Rectal smooth muscle tissue (tissue), 1 donor: ENCODE measurements around the gene FGF14.

Experiments used
- H3K27ac ChIP-seq: one replicate; pipeline ENCODE4 v1.7.0; 2013; ENCODE audit warnings: low read depth, low read length, inconsistent platforms
- H3K27me3 ChIP-seq: one replicate; pipeline ENCODE4 v1.7.0; 2013; ENCODE audit warnings: low read length; ENCODE audit not compliant: control insufficient read depth, insufficient read depth
- H3K36me3 ChIP-seq: one replicate; pipeline ENCODE4 v1.7.0; 2013; ENCODE audit warnings: low read length; ENCODE audit not compliant: control insufficient read depth, insufficient read depth
- H3K4me1 ChIP-seq: one replicate; pipeline ENCODE4 v1.7.0; 2013; ENCODE audit warnings: low read length; ENCODE audit not compliant: control insufficient read depth, insufficient read depth
- H3K4me3 ChIP-seq: one replicate; pipeline ENCODE4 v1.7.0; 2013; ENCODE audit warnings: low read length
- H3K9ac ChIP-seq: one replicate; pipeline ENCODE4 v1.7.0; 2013; ENCODE audit warnings: low read length

The FGF14 gene

GRCh38 chr13:102197193-102197592 is 204.7 kb downstream of the FGF14 start:
- Histone ChIP-seq H3K9ac (no peak overlapping the region), H3K27ac (no peak overlapping the region), H3K4me1 (no peaks in the 10 kb centered on the region), H3K36me3 (no peaks in the 10 kb centered on the region), H3K4me3 (no peak overlapping the region), H3K27me3 (no peaks in the 10 kb centered on the region)

- H3K4me3 ChIP-seq, result no peak overlapping the region
- H3K9ac ChIP-seq, result no peak overlapping the region
- no peaks in the 10 kb centered on the region for H3K27me3 ChIP-seq
- no peaks in the 10 kb centered on the region for H3K36me3 ChIP-seq
- no peak overlapping the region for H3K27ac ChIP-seq
- no peaks in the 10 kb centered on the region for H3K4me1 ChIP-seq
These were observed 206.0 kb downstream of the FGF14 start for GRCh38 chr13:102195566-102196462.

DNA sequence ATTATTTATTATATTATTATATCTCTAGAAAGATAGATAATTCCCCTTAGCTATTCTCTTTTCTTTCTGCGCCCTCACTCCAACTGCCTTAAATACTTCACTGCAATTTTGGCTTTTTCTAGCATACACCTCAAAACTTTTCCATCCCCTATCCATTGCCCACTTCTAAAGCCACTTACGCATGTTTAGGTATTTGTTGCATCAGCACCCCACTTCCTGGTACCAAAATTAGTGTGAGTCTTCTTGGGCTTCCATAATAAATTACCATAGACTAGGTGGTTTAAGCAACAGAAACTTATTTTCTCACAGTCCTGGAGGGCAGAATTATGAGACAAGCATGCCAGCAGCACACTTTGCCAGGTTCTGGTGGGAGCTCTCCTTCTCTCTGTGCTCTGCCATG is 209.0 kb downstream of the FGF14 start:
- no peaks in the 10 kb centered on the region for H3K4me1 ChIP-seq
- no peak overlapping the region for H3K27ac ChIP-seq
- H3K36me3 ChIP-seq, result no peaks in the 10 kb centered on the region
- no peak overlapping the region for H3K4me3 ChIP-seq
- no peak overlapping the region for H3K9ac ChIP-seq
- H3K27me3 ChIP-seq, result no peaks in the 10 kb centered on the region

DNA sequence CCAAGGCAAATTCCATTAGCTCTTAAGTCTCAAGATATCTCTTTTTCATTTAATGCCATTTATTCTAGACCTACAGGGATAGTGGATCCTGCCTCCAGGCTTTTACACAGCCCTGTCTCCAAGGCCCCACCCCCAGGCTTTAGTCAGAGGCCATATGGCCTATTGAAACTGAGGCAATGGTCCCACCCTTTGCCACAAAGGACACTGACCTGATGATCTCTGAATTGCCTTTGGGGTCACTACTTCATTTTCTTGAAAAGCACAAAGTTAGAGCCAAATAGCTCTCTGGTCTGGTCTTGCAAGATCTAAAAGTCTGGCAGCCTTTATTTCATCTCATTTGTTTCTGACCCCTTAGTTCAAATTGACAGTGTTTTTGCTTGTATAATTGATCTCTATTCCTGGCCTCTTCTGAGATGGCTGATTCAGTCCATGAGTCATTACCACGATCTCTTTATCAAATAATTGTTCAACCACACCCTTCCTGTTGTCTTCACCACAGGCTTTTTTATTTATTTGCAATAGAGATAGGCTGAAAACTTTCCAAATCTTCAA is 209.8 kb downstream of the FGF14 start:
- no peak overlapping the region for H3K4me3 ChIP-seq
- H3K4me1 ChIP-seq, result no peaks in the 10 kb centered on the region
- H3K9ac ChIP-seq, result no peak overlapping the region
- no peaks in the 10 kb centered on the region for H3K36me3 ChIP-seq
- no peak overlapping the region for H3K27ac ChIP-seq
- no peaks in the 10 kb centered on the region for H3K27me3 ChIP-seq

DNA sequence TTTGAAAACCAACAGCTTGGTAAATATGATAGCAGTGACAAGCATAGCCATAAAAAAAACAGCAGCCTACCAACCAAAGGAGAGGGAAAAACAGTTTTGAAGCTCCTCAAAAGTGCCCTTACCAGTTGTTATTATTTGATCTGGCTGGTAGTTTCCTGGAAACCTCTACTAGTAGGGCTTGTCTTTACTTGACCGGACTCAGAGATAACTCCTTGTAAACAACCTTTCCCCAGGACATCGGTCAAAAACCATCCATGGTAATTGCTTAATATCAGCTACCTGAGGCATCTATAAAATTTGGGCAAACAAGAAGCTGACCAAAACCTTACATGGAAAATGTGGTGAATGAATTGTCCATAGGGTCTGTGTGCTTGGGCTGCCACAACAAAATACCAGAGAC is 210.9 kb downstream of the FGF14 start:
- H3K36me3 ChIP-seq, result no peaks in the 10 kb centered on the region
- H3K9ac ChIP-seq, result no peak overlapping the region
- H3K27me3 ChIP-seq, result no peaks in the 10 kb centered on the region
- H3K4me1 ChIP-seq, result no peaks in the 10 kb centered on the region
- H3K27ac ChIP-seq, result no peak overlapping the region
- H3K4me3 ChIP-seq, result no peak overlapping the region

DNA sequence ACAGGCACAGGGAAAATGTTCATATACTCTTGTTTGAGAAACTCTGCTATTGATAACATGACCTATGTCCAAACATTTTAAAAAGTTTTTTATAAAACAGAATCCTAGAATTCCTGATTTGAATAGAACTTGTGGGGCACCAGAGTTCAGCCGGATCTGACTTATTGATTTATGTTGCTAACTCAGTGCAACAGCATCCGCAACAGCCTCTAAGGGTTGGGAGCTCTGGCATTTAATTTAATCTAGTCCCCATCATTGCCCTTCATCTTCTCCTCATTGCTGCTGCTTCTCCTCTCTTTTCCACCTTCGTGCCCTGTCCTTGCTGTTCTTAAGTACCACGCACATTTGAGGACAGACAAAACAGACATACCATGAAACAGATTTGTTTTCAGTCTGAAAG is 214.5 kb downstream of the FGF14 start:
- Histone ChIP-seq H3K4me3 (no peak overlapping the region), H3K9ac (no peak overlapping the region)

DNA sequence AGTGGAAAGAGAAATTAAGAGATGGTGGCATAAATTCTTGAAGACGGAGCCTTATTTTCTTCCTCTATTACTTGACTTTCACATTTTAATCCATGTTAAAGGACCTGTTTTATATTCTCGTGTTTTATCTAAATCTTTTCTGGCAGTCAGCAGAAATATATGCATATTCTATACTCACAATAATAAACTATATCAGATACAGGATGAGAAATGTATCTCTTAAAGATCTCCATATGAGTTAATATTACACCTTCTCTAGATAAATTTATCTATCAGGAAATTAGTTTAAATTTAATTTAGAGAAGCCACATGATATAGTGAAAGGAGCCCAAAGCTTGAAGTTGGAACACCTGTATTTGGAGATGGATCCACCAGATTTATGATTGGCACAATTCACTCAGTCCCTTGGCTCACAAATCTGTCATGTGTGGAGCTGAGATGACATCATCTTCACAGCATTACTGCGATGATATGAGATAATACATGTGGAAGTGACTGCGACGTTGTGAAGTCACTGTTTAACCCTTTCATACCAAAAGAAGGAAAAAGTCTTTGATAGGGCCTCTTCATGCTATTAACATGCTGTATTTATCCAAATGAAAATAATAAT is 216.4 kb downstream of the FGF14 start:
- Histone ChIP-seq H3K27ac (no peak overlapping the region), H3K4me1 (no peaks in the 10 kb centered on the region), H3K9ac (no peak overlapping the region), H3K27me3 (no peaks in the 10 kb centered on the region), H3K36me3 (no peaks in the 10 kb centered on the region), H3K4me3 (no peak overlapping the region)

More for the DNA sequence above, 214.5 kb downstream of the FGF14 start:
- Histone ChIP-seq H3K36me3 (no peaks in the 10 kb centered on the region), H3K27ac (no peak overlapping the region), H3K4me1 (no peaks in the 10 kb centered on the region), H3K27me3 (no peaks in the 10 kb centered on the region)

DNA sequence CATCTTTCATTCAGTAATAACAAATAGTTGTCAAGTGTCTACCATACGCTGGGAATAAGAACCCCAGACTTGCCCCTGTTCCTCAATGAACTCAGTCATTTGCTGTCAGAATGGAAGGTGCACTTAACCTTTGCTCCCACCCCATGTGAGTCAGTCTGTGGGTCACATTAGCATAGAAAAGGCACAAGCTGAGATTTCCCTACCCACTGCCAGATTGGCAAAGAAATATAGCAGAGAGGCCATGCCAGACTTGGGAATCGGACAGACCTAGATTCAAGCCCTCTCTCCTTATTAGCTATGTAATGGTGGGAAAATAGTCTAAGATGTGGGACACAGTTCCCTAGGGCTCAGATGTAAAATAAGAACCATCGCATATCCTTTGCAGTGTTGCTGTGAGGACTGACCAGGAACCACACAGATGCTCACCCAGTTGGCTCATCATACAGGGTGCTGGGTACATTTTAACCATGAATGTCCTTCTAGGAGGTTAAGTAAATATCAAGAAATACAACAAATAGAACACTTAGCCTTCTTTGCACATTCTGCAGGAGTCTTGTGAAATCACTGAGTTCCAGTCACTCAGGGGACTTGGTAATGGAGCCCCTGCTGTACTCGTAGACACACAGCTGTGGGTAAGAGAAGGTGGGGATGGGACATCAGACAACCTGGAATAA is 218.2 kb downstream of the FGF14 start:
- no peak overlapping the region for H3K27ac ChIP-seq
- no peaks in the 10 kb centered on the region for H3K4me1 ChIP-seq
- H3K36me3 ChIP-seq, result no peaks in the 10 kb centered on the region
- H3K4me3 ChIP-seq, result no peak overlapping the region
- no peak overlapping the region for H3K9ac ChIP-seq
- H3K27me3 ChIP-seq, result no peaks in the 10 kb centered on the region

GRCh38 chr13:102182170-102182569 is 219.7 kb downstream of the FGF14 start:
- no peaks in the 10 kb centered on the region for H3K4me1 ChIP-seq
- no peak overlapping the region for H3K27ac ChIP-seq
- no peaks in the 10 kb centered on the region for H3K27me3 ChIP-seq
- H3K4me3 ChIP-seq, result no peak overlapping the region
- no peak overlapping the region for H3K9ac ChIP-seq
- H3K36me3 ChIP-seq, result no peaks in the 10 kb centered on the region

GRCh38 chr13:102177431-102177830 is 224.4 kb downstream of the FGF14 start:
- Histone ChIP-seq H3K27ac (no peak overlapping the region), H3K27me3 (no peaks in the 10 kb centered on the region), H3K9ac (no peak overlapping the region), H3K36me3 (no peaks in the 10 kb centered on the region), H3K4me3 (no peak overlapping the region), H3K4me1 (no peaks in the 10 kb centered on the region)

GRCh38 chr13:102176846-102177245 is 225.0 kb downstream of the FGF14 start:
- H3K4me1 ChIP-seq, result no peaks in the 10 kb centered on the region
- no peak overlapping the region for H3K27ac ChIP-seq
- H3K36me3 ChIP-seq, result no peaks in the 10 kb centered on the region
- H3K4me3 ChIP-seq, result no peak overlapping the region
- H3K9ac ChIP-seq, result no peak overlapping the region
- no peaks in the 10 kb centered on the region for H3K27me3 ChIP-seq

DNA sequence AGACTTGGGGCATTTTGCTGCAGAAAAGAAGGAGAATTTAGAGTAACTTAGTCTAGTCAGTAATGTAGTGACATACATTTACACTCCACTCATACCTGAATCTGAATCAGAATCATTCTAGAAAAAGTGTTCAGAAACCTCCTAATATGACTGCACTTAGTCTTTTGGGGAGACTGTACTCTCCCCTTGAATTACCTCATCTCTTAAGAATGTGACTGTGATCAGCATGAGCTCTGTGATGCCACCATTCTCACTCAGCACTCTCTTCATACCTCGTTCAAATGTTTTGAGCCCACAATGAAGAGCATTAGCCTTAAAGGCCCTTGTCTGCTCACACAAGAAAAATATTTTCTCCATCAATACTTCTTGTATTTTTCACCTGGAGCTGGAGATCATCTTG is 229.4 kb downstream of the FGF14 start:
- Histone ChIP-seq H3K27me3 (no peaks in the 10 kb centered on the region), H3K36me3 (no peaks in the 10 kb centered on the region), H3K4me1 (no peaks in the 10 kb centered on the region), H3K9ac (no peak overlapping the region), H3K27ac (no peak overlapping the region), H3K4me3 (no peak overlapping the region)
